ENCODE results near the gene ZNF408.

Gene ZNF408

GRCh38 chr11:46731545-46731944, 30.7 kb downstream of the ZNF408 start:
- H3K4me1 ChIP-seq (ENCODE audit: control insufficient read depth in 1 of 2, insufficient read depth in 2 of 2, low read length in 2 of 2) = no peaks in the 10 kb centered on the region
- H3K27ac ChIP-seq (ENCODE audit: low read length) = no peak overlapping the region
- no peaks in the 10 kb centered on the region for H3K9me3 ChIP-seq (ENCODE audit: control insufficient read depth in 1 of 2, low read length in 2 of 2)
- H3K36me3 ChIP-seq (ENCODE audit: control insufficient read depth in 1 of 2, insufficient read depth in 2 of 2, low read length in 2 of 2) = no peaks in the 10 kb centered on the region
- H3K27me3 ChIP-seq (ENCODE audit: low read depth, low read length) = no peaks in the 10 kb centered on the region
- no peak overlapping the region for H3K4me3 ChIP-seq (ENCODE audit: low read depth in 1 of 2, low read length in 2 of 2)

- Histone ChIP-seq H3K4me3 (ENCODE audit: low read depth in 1 of 2, low read length in 2 of 2) (no peak overlapping the region), H3K36me3 (ENCODE audit: control insufficient read depth in 1 of 2, insufficient read depth in 2 of 2, low read length in 2 of 2) (no peaks in the 10 kb centered on the region), H3K9me3 (ENCODE audit: control insufficient read depth in 1 of 2, low read length in 2 of 2) (no peaks in the 10 kb centered on the region), H3K4me1 (ENCODE audit: control insufficient read depth in 1 of 2, insufficient read depth in 2 of 2, low read length in 2 of 2) (no peaks in the 10 kb centered on the region), H3K27me3 (ENCODE audit: low read depth, low read length) (no peaks in the 10 kb centered on the region), H3K27ac (ENCODE audit: low read length) (no peak overlapping the region)
These were observed 32.4 kb downstream of the ZNF408 start for GRCh38 chr11:46733234-46733633.

GRCh38 chr11:46736146-46736545, 35.3 kb downstream of the ZNF408 start:
- Histone ChIP-seq H3K4me3 (ENCODE audit: low read depth in 1 of 2, low read length in 2 of 2) (no peak overlapping the region), H3K9me3 (ENCODE audit: control insufficient read depth in 1 of 2, low read length in 2 of 2) (no peaks in the 10 kb centered on the region), H3K27ac (ENCODE audit: low read length) (no peak overlapping the region), H3K4me1 (ENCODE audit: control insufficient read depth in 1 of 2, insufficient read depth in 2 of 2, low read length in 2 of 2) (no peaks in the 10 kb centered on the region), H3K27me3 (ENCODE audit: low read depth, low read length) (no peaks in the 10 kb centered on the region), H3K36me3 (ENCODE audit: control insufficient read depth in 1 of 2, insufficient read depth in 2 of 2, low read length in 2 of 2) (peaks cover 0 to 2% of the 10 kb centered on the region in 2 donors)

- Histone ChIP-seq H3K27ac (ENCODE audit: low read length) (no peak overlapping the region), H3K9me3 (ENCODE audit: control insufficient read depth in 1 of 2, low read length in 2 of 2) (no peaks in the 10 kb centered on the region), H3K4me3 (ENCODE audit: low read depth in 1 of 2, low read length in 2 of 2) (no peak overlapping the region), H3K27me3 (ENCODE audit: low read depth, low read length) (no peaks in the 10 kb centered on the region), H3K36me3 (ENCODE audit: control insufficient read depth in 1 of 2, insufficient read depth in 2 of 2, low read length in 2 of 2) (peaks cover under 1 to 6% of the 10 kb centered on the region in 2 donors), H3K4me1 (ENCODE audit: control insufficient read depth in 1 of 2, insufficient read depth in 2 of 2, low read length in 2 of 2) (no peaks in the 10 kb centered on the region)
These were observed 35.8 kb downstream of the ZNF408 start for GRCh38 chr11:46736615-46737014.

GRCh38 chr11:46737699-46738098, 36.9 kb downstream of the ZNF408 start:
- no peaks in the 10 kb centered on the region for H3K27me3 ChIP-seq (ENCODE audit: low read depth, low read length)
- H3K9me3 ChIP-seq (ENCODE audit: control insufficient read depth in 1 of 2, low read length in 2 of 2) = no peaks in the 10 kb centered on the region
- H3K4me1 ChIP-seq (ENCODE audit: control insufficient read depth in 1 of 2, insufficient read depth in 2 of 2, low read length in 2 of 2) = no peaks in the 10 kb centered on the region
- peaks cover 7 to 16% of the 10 kb centered on the region in 2 donors for H3K36me3 ChIP-seq (ENCODE audit: control insufficient read depth in 1 of 2, insufficient read depth in 2 of 2, low read length in 2 of 2)
- no peak overlapping the region for H3K27ac ChIP-seq (ENCODE audit: low read length)
- no peak overlapping the region for H3K4me3 ChIP-seq (ENCODE audit: low read depth in 1 of 2, low read length in 2 of 2)

GRCh38 chr11:46738887-46739286, 38.1 kb downstream of the ZNF408 start:
- Histone ChIP-seq H3K27me3 (ENCODE audit: low read depth, low read length) (no peaks in the 10 kb centered on the region), H3K36me3 (ENCODE audit: control insufficient read depth in 1 of 2, insufficient read depth in 2 of 2, low read length in 2 of 2) (peaks cover 12 to 22% of the 10 kb centered on the region in 2 donors)

GRCh38 chr11:46741600-46742484, 41.0 kb downstream of the ZNF408 start:
- H3K27ac ChIP-seq (ENCODE audit: low read length) = no peak overlapping the region
- H3K9me3 ChIP-seq (ENCODE audit: control insufficient read depth in 1 of 2, low read length in 2 of 2) = no peaks in the 10 kb centered on the region
- no peak overlapping the region for H3K4me3 ChIP-seq (ENCODE audit: low read depth in 1 of 2, low read length in 2 of 2)
- H3K4me1 ChIP-seq (ENCODE audit: control insufficient read depth in 1 of 2, insufficient read depth in 2 of 2, low read length in 2 of 2) = peaks cover 0 to 17% of the 10 kb centered on the region in 2 donors
- H3K27me3 ChIP-seq (ENCODE audit: low read depth, low read length) = no peaks in the 10 kb centered on the region
- peaks cover 36 to 51% of the 10 kb centered on the region in 2 donors for H3K36me3 ChIP-seq (ENCODE audit: control insufficient read depth in 1 of 2, insufficient read depth in 2 of 2, low read length in 2 of 2)

More at GRCh38 chr11:46738887-46739286, 38.1 kb downstream of the ZNF408 start:
- H3K4me3 ChIP-seq (ENCODE audit: low read depth in 1 of 2, low read length in 2 of 2) = no peak overlapping the region
- H3K4me1 ChIP-seq (ENCODE audit: control insufficient read depth in 1 of 2, insufficient read depth in 2 of 2, low read length in 2 of 2) = peaks cover 0 to 8% of the 10 kb centered on the region in 2 donors
- H3K27ac ChIP-seq (ENCODE audit: low read length) = no peak overlapping the region
- no peaks in the 10 kb centered on the region for H3K9me3 ChIP-seq (ENCODE audit: control insufficient read depth in 1 of 2, low read length in 2 of 2)

- no peaks in the 10 kb centered on the region for H3K27me3 ChIP-seq (ENCODE audit: low read depth, low read length)
These were observed 42.2 kb downstream of the ZNF408 start for GRCh38 chr11:46743043-46743442.

GRCh38 chr11:46743693-46744339, 43.0 kb downstream of the ZNF408 start:
- H3K36me3 ChIP-seq (ENCODE audit: control insufficient read depth in 1 of 2, insufficient read depth in 2 of 2, low read length in 2 of 2) = peaks cover 41 to 69% of the 10 kb centered on the region in 2 donors

More at GRCh38 chr11:46743043-46743442, 42.2 kb downstream of the ZNF408 start:
- no peaks in the 10 kb centered on the region for H3K9me3 ChIP-seq (ENCODE audit: control insufficient read depth in 1 of 2, low read length in 2 of 2)
- no peak overlapping the region for H3K27ac ChIP-seq (ENCODE audit: low read length)
- H3K4me3 ChIP-seq (ENCODE audit: low read depth in 1 of 2, low read length in 2 of 2) = no peak overlapping the region
- peaks cover 0 to 17% of the 10 kb centered on the region in 2 donors for H3K4me1 ChIP-seq (ENCODE audit: control insufficient read depth in 1 of 2, insufficient read depth in 2 of 2, low read length in 2 of 2)
- peaks cover 37 to 63% of the 10 kb centered on the region in 2 donors for H3K36me3 ChIP-seq (ENCODE audit: control insufficient read depth in 1 of 2, insufficient read depth in 2 of 2, low read length in 2 of 2)

GRCh38 chr11:46745328-46745727, 44.5 kb downstream of the ZNF408 start:
- Histone ChIP-seq H3K9me3 (ENCODE audit: control insufficient read depth in 1 of 2, low read length in 2 of 2) (no peaks in the 10 kb centered on the region), H3K4me3 (ENCODE audit: low read depth in 1 of 2, low read length in 2 of 2) (no peak overlapping the region), H3K27ac (ENCODE audit: low read length) (no peak overlapping the region), H3K4me1 (ENCODE audit: control insufficient read depth in 1 of 2, insufficient read depth in 2 of 2, low read length in 2 of 2) (peaks cover 0 to 17% of the 10 kb centered on the region in 2 donors), H3K36me3 (ENCODE audit: control insufficient read depth in 1 of 2, insufficient read depth in 2 of 2, low read length in 2 of 2) (peaks cover 51 to 81% of the 10 kb centered on the region in 2 donors), H3K27me3 (ENCODE audit: low read depth, low read length) (no peaks in the 10 kb centered on the region)

More at GRCh38 chr11:46743693-46744339, 43.0 kb downstream of the ZNF408 start:
- Histone ChIP-seq H3K9me3 (ENCODE audit: control insufficient read depth in 1 of 2, low read length in 2 of 2) (no peaks in the 10 kb centered on the region), H3K4me3 (ENCODE audit: low read depth in 1 of 2, low read length in 2 of 2) (no peak overlapping the region), H3K27me3 (ENCODE audit: low read depth, low read length) (no peaks in the 10 kb centered on the region), H3K27ac (ENCODE audit: low read length) (no peak overlapping the region), H3K4me1 (ENCODE audit: control insufficient read depth in 1 of 2, insufficient read depth in 2 of 2, low read length in 2 of 2) (peaks cover 0 to 17% of the 10 kb centered on the region in 2 donors)

GRCh38 chr11:46745995-46746394, 45.2 kb downstream of the ZNF408 start:
- Histone ChIP-seq H3K4me1 (ENCODE audit: control insufficient read depth in 1 of 2, insufficient read depth in 2 of 2, low read length in 2 of 2) (peaks cover 0 to 17% of the 10 kb centered on the region in 2 donors), H3K27ac (ENCODE audit: low read length) (no peak overlapping the region), H3K36me3 (ENCODE audit: control insufficient read depth in 1 of 2, insufficient read depth in 2 of 2, low read length in 2 of 2) (peaks cover 57 to 87% of the 10 kb centered on the region in 2 donors), H3K27me3 (ENCODE audit: low read depth, low read length) (no peaks in the 10 kb centered on the region), H3K4me3 (ENCODE audit: low read depth in 1 of 2, low read length in 2 of 2) (no peak overlapping the region), H3K9me3 (ENCODE audit: control insufficient read depth in 1 of 2, low read length in 2 of 2) (no peaks in the 10 kb centered on the region)

Data from muscle layer of duodenum (tissue), 2 donors.